GM23248 (cell line): Measurements from ENCODE around the gene SLAIN2. TPM values are rescaled to one million over a fixed set of nuclear protein-coding genes. Genes with fewer than 3 reads are reported as not detected.
"Not testable (repeated sequence)": the region's sequence is repeated elsewhere in the genome, so short reads cannot be mapped to it uniquely, and the experiment has no call there.

Experiments used
- DNase-seq: peaks from one replicate; pipeline ENCODE4 v3.0.0-alpha.2; 2015
- H2AFZ ChIP-seq: fragments of 200-600 bp; sonication (generic); 2 replicates; pipeline ENCODE4 v1.6.1; 2016; ENCODE audit warnings: antibody characterized with exemption
- H3F3A ChIP-seq: fragments of 200-600 bp; sonication (generic); 2 replicates; pipeline ENCODE4 v1.6.1; 2016; ENCODE audit warnings: mild to moderate bottlenecking, antibody characterized with exemption, mixed run types; ENCODE audit not compliant: insufficient read depth
- H3K27ac ChIP-seq: fragments of 200-600 bp; sonication (generic); 2 replicates; pipeline ENCODE4 v1.5.1; 2016; ENCODE audit warnings: mild to moderate bottlenecking
- H3K27me3 ChIP-seq: fragments of 200-600 bp; sonication (generic); replicated peaks from 2 replicates; pipeline ENCODE4 v1.6.1; 2016; ENCODE audit warnings: mild to moderate bottlenecking; ENCODE audit not compliant: insufficient read depth
- H3K36me3 ChIP-seq: fragments of 200-600 bp; sonication (generic); 2 replicates; pipeline ENCODE4 v1.6.1; 2016; ENCODE audit warnings: low read depth, mild to moderate bottlenecking
- H3K4me1 ChIP-seq: fragments of 200-600 bp; sonication (generic); 2 replicates; pipeline ENCODE4 v1.6.1; 2016; ENCODE audit warnings: mild to moderate bottlenecking; ENCODE audit not compliant: insufficient read depth
- H3K4me2 ChIP-seq: fragments of 200-600 bp; sonication (generic); one replicate; pipeline ENCODE4 v1.6.1; 2016; ENCODE audit warnings: mild to moderate bottlenecking; ENCODE audit not compliant: unreplicated experiment
- H3K4me3 ChIP-seq: fragments of 200-600 bp; sonication (generic); 2 replicates; pipeline ENCODE4 v1.5.1; 2016; ENCODE audit warnings: mild to moderate bottlenecking
- H3K79me2 ChIP-seq: fragments of 200-600 bp; sonication (generic); 2 replicates; pipeline ENCODE4 v1.6.1; 2016; ENCODE audit warnings: mild to moderate bottlenecking; ENCODE audit not compliant: insufficient read depth
- H3K9ac ChIP-seq: fragments of 200-600 bp; sonication (generic); 2 replicates; pipeline ENCODE4 v1.6.1; 2016; ENCODE audit warnings: mild to moderate bottlenecking
- H3K9me2 ChIP-seq: fragments of 200-600 bp; sonication (generic); 2 replicates; pipeline ENCODE4 v1.6.1; 2016; ENCODE audit warnings: mixed run types, mild to moderate bottlenecking, moderate library complexity; ENCODE audit not compliant: insufficient read depth
- H3K9me3 ChIP-seq: fragments of 200-600 bp; sonication (generic); one replicate; pipeline ENCODE4 v1.6.1; 2017; ENCODE audit warnings: low read depth
- H4K20me1 ChIP-seq: fragments of 200-600 bp; sonication (generic); 2 replicates; pipeline ENCODE4 v1.6.0; 2016; ENCODE audit not compliant: insufficient read depth
- EZH2 ChIP-seq: fragments of 200-600 bp; sonication (generic); IDR thresholded peaks from 2 replicates; pipeline ENCODE4 v1.6.1; 2018; ENCODE audit warnings: antibody characterized with exemption, mild to moderate bottlenecking; ENCODE audit not compliant: insufficient read depth, poor library complexity, severe bottlenecking
- EZH2phosphoT487 ChIP-seq: fragments of 200-600 bp; sonication (generic); IDR thresholded peaks from 2 replicates; pipeline ENCODE4 v1.6.1; 2018; ENCODE audit warnings: antibody characterized with exemption, moderate library complexity, mild to moderate bottlenecking, low read depth; ENCODE audit not compliant: insufficient read depth
- WGBS, 2 experiments: methylation state at CpG; one replicate each; pipeline ENCODE4 v1.1.6; 2015 to 2017; ENCODE audit warnings: low lambda C conversion rate in 2 of 2, low coverage in 1 of 2; ENCODE audit errors: missing lambda C conversion rate in 2 of 2; 5-methylcytosine and 5-hydroxymethylcytosine counted together
- in situ Hi-C: fragments of 300-500 bp; cut with MboI; formaldehyde crosslinking; loops from 2 replicates; pipeline ENCODE4 v1.15.0; 2020
- polyA plus RNA-seq: library from polyadenylated mRNA; unstranded; fragments of >200 nt; fragmentation: Nextera tagmentation; extraction: Ambion mirVana; gene quantifications from 2 replicates; pipeline ENCODE4 v1.2.1, GENCODE V29; 2016
- total RNA-seq: library from RNA; depleted of rRNA; stranded (reverse); fragments of >200 nt; shearing (Covaris generic); gene quantifications from 2 replicates; pipeline ENCODE4 v1.2.3, GENCODE V29; 2014; rRNA removed

Gene SLAIN2
- total RNA-seq, result 60.4 and 98.3 TPM in 2 replicates
- 41.9 and 46.2 TPM in 2 replicates for polyA plus RNA-seq

GRCh38 chr4:48340965-48341775 is at the start of gene SLAIN2:
Gene SLAIN2, plus strand, starts transcription at chr4:48341529. Its CDS starts 211 bp downstream, at chr4:48341740.
- Histone ChIP-seq H4K20me1 (peaks cover 18% of the 10 kb centered on the region; the same call in 1 of the 2 replicates), H3K27me3 (no peaks in the 10 kb centered on the region), H3K4me2 (peak within 1 kb of the TSS; percentile 88), H3K36me3 (no peaks in the 10 kb centered on the region), H3K4me1 (peaks cover 42% of the 10 kb centered on the region), H2AFZ (peak within 1 kb of the TSS; percentile 92), H3K79me2 (peaks cover 72% of the 10 kb centered on the region), H3K9ac (peak within 1 kb of the TSS; percentile 97), H3K9me3 (no peaks in the 10 kb centered on the region), H3K9me2 (no peaks in the 10 kb centered on the region), H3K4me3 (peak within 1 kb of the TSS; percentile 88), H3K27ac (peak within 1 kb of the TSS; percentile 95), H3F3A (peaks cover 38% of the 10 kb centered on the region)
- TF ChIP-seq EZH2phosphoT487 (no peak), EZH2 (no peak)
- 1% methylated on average over 39 to 80 of the region's 89 CpGs for WGBS, 2 experiments
- in situ Hi-C loops, result no loop called here
- DNase-seq, result peak; percentile 99

- H3K9me3 ChIP-seq, H3K9me2 ChIP-seq, H2AFZ ChIP-seq, H3K4me3 ChIP-seq, H3K4me1 ChIP-seq, DNase-seq, H3K9ac ChIP-seq, in situ Hi-C loops, H3K4me2 ChIP-seq, H4K20me1 ChIP-seq, H3K27me3 ChIP-seq, H3K27ac ChIP-seq, H3K79me2 ChIP-seq, H3K36me3 ChIP-seq, H3F3A ChIP-seq: not testable (repeated sequence)
- 81 to 90% methylated on average over 8 to 19 of the region's 40 CpGs for WGBS, 2 experiments
These were observed 49.0 kb upstream of the SLAIN2 start for GRCh38 chr4:48292218-48292790.

GRCh38 chr4:48295116-48295515 is 46.2 kb upstream of the SLAIN2 start:
- Histone ChIP-seq H3K9me2 (no peaks in the 10 kb centered on the region), H3K27ac (no peak overlapping the region), H3K9ac (no peak overlapping the region), H4K20me1 (no peaks in the 10 kb centered on the region), H3K4me1 (peaks cover 8% of the 10 kb centered on the region; the same call in 1 of the 2 replicates), H3K4me2 (no peak overlapping the region), H2AFZ (no peak overlapping the region), H3K36me3 (no peaks in the 10 kb centered on the region), H3K79me2 (no peaks in the 10 kb centered on the region), H3K27me3 (no peaks in the 10 kb centered on the region), H3K4me3 (no peak overlapping the region), H3K9me3 (no peaks in the 10 kb centered on the region), H3F3A (peaks cover 3% of the 10 kb centered on the region; the same call in 1 of the 2 replicates)
- DNase-seq, result peak; percentile 51
- TF ChIP-seq EZH2phosphoT487 (no peak), EZH2 (no peak)
- in situ Hi-C loops, result no loop called here

GRCh38 chr4:48296365-48296764 is 45.0 kb upstream of the SLAIN2 start:
- in situ Hi-C loops, result no loop called here
- Histone ChIP-seq H3K4me1 (peaks cover 8% of the 10 kb centered on the region; the same call in 1 of the 2 replicates), H3K36me3 (no peaks in the 10 kb centered on the region), H3K27ac (no peak overlapping the region), H3K9ac (no peak overlapping the region), H3K9me2 (no peaks in the 10 kb centered on the region), H3K4me2 (no peak overlapping the region), H2AFZ (no peak overlapping the region), H3K27me3 (no peaks in the 10 kb centered on the region), H3K4me3 (no peak overlapping the region), H3K9me3 (no peaks in the 10 kb centered on the region), H4K20me1 (no peaks in the 10 kb centered on the region), H3K79me2 (no peaks in the 10 kb centered on the region), H3F3A (peaks cover 3% of the 10 kb centered on the region; the same call in 1 of the 2 replicates)
- DNase-seq, result no peak
- TF ChIP-seq EZH2, result no peak
- TF ChIP-seq EZH2phosphoT487, result no peak
- WGBS, 2 experiments, result 41% methylated on average over 6 of the region's 6 CpGs
